Mesenchymal stem cell (in vitro differentiated cells and primary cell): ENCODE results near the gene MS4A14.
"Not testable (repeated sequence)": the region's sequence is repeated elsewhere in the genome, so short reads cannot be mapped to it uniquely, and the experiment has no call there.

Source experiments
- DNase-seq: peaks from one replicate; pipeline ENCODE4 v3.0.0-alpha.2; 2013
- H2AFZ ChIP-seq: one replicate; pipeline ENCODE4 v1.6.1; 2013; ENCODE audit warnings: low read depth, mild to moderate bottlenecking, control low read depth, inconsistent platforms, low read length, moderate library complexity
- H2AK5ac ChIP-seq: 2 replicates; pipeline ENCODE4 v1.6.1; 2013; ENCODE audit warnings: low read length, moderate library complexity, mild to moderate bottlenecking, inconsistent platforms; ENCODE audit not compliant: severe bottlenecking
- H2BK120ac ChIP-seq: one replicate; pipeline ENCODE4 v1.6.1; 2013; ENCODE audit warnings: low read depth, mild to moderate bottlenecking, inconsistent platforms, low read length, moderate library complexity
- H2BK12ac ChIP-seq, 2 experiments: one replicate each; pipeline ENCODE4 v1.6.1; 2013; ENCODE audit warnings: inconsistent platforms in 2 of 2, low read length in 2 of 2, mild to moderate bottlenecking in 2 of 2, moderate library complexity in 2 of 2, control low read depth in 1 of 2
- H2BK15ac ChIP-seq: one replicate; pipeline ENCODE4 v1.6.1; 2013; ENCODE audit warnings: mild to moderate bottlenecking, low read depth, inconsistent platforms; ENCODE audit not compliant: poor library complexity, severe bottlenecking
- H2BK5ac ChIP-seq: 2 replicates; pipeline ENCODE4 v1.6.1; 2013; ENCODE audit warnings: low read depth, mild to moderate bottlenecking, low read length, control low read depth, inconsistent platforms; ENCODE audit not compliant: poor library complexity, severe bottlenecking
- H3K14ac ChIP-seq, 2 experiments: one replicate each; pipeline ENCODE4 v1.6.1; 2013; ENCODE audit warnings: inconsistent platforms in 2 of 2, low read length in 2 of 2, control low read depth in 1 of 2, mild to moderate bottlenecking in 1 of 2, moderate library complexity in 1 of 2
- H3K18ac ChIP-seq, 2 experiments: one replicate each; pipeline ENCODE4 v1.6.1; 2013; ENCODE audit warnings: inconsistent platforms in 2 of 2, low read length in 2 of 2, control low read depth in 1 of 2, low read depth in 1 of 2, mild to moderate bottlenecking in 1 of 2
- H3K23ac ChIP-seq, 2 experiments: one replicate each; pipeline ENCODE4 v1.6.1; 2013; ENCODE audit warnings: inconsistent platforms in 2 of 2, low read length in 2 of 2, mild to moderate bottlenecking in 2 of 2, moderate library complexity in 2 of 2, control low read depth in 1 of 2
- H3K27ac ChIP-seq: 2 replicates; pipeline ENCODE4 v1.5.1; 2013; ENCODE audit warnings: mild to moderate bottlenecking, moderate library complexity, low read length, control low read depth, inconsistent platforms; ENCODE audit not compliant: poor library complexity, severe bottlenecking
- H3K27me3 ChIP-seq, 2 experiments: 2 replicates each; pipeline versions ENCODE4 v1.6.1 to v1.7.0; 2013; ENCODE audit warnings: low read length in 2 of 2, mild to moderate bottlenecking in 2 of 2, moderate library complexity in 2 of 2, control low read depth in 1 of 2, inconsistent platforms in 1 of 2; ENCODE audit not compliant: control insufficient read depth in 1 of 2, insufficient read depth in 1 of 2
- H3K36me3 ChIP-seq, 2 experiments: 2 replicates each; pipeline versions ENCODE4 v1.6.1 to v1.7.0; 2013; ENCODE audit warnings: low read length in 2 of 2, control low read depth in 1 of 2, inconsistent platforms in 1 of 2, low read depth in 1 of 2, mild to moderate bottlenecking in 1 of 2; ENCODE audit not compliant: insufficient read depth in 2 of 2, control insufficient read depth in 1 of 2
- H3K4ac ChIP-seq, 2 experiments: one replicate each; pipeline ENCODE4 v1.6.1; 2013; ENCODE audit warnings: inconsistent platforms in 2 of 2, low read length in 2 of 2, mild to moderate bottlenecking in 2 of 2, moderate library complexity in 2 of 2, control low read depth in 1 of 2, low read depth in 1 of 2
- H3K4me1 ChIP-seq: 2 replicates; pipeline ENCODE4 v1.6.1; 2013; ENCODE audit warnings: low read depth, low read length, control low read depth; ENCODE audit not compliant: control insufficient read depth, insufficient read depth
- H3K4me2 ChIP-seq: 2 replicates; pipeline ENCODE4 v1.6.1; 2013; ENCODE audit warnings: low read length, mild to moderate bottlenecking, inconsistent platforms; ENCODE audit not compliant: poor library complexity, severe bottlenecking
- H3K4me3 ChIP-seq, 2 experiments: 2 replicates each; pipeline versions ENCODE4 v1.5.1 to v1.7.0; 2013; ENCODE audit warnings: low read length in 2 of 2, mild to moderate bottlenecking in 2 of 2, control low read depth in 1 of 2, low read depth in 1 of 2; ENCODE audit not compliant: insufficient read depth in 1 of 2
- H3K79me1 ChIP-seq: replicated peaks from 2 replicates; pipeline ENCODE4 v1.6.1; 2013; ENCODE audit warnings: mild to moderate bottlenecking, control low read depth, low read length, inconsistent platforms; ENCODE audit not compliant: poor library complexity, severe bottlenecking
- H3K9ac ChIP-seq: 2 replicates; pipeline ENCODE4 v1.7.0; 2013; ENCODE audit warnings: mild to moderate bottlenecking, low read length, moderate library complexity
- H3K9me3 ChIP-seq: 2 replicates; pipeline ENCODE4 v1.7.0; 2013; ENCODE audit warnings: mild to moderate bottlenecking, low read length; ENCODE audit not compliant: control insufficient read depth
- H4K8ac ChIP-seq: one replicate; pipeline ENCODE4 v1.6.1; 2013; ENCODE audit warnings: inconsistent platforms, mild to moderate bottlenecking, low read length, moderate library complexity
- H4K91ac ChIP-seq: one replicate; pipeline ENCODE4 v1.6.1; 2013; ENCODE audit warnings: mild to moderate bottlenecking, low read length, inconsistent platforms
- WGBS: methylation state at CpG from one replicate; pipeline ENCODE4 v1.1.7; 2013; ENCODE audit warnings: mixed read lengths; 5-methylcytosine and 5-hydroxymethylcytosine counted together

The MS4A14 gene

DNA sequence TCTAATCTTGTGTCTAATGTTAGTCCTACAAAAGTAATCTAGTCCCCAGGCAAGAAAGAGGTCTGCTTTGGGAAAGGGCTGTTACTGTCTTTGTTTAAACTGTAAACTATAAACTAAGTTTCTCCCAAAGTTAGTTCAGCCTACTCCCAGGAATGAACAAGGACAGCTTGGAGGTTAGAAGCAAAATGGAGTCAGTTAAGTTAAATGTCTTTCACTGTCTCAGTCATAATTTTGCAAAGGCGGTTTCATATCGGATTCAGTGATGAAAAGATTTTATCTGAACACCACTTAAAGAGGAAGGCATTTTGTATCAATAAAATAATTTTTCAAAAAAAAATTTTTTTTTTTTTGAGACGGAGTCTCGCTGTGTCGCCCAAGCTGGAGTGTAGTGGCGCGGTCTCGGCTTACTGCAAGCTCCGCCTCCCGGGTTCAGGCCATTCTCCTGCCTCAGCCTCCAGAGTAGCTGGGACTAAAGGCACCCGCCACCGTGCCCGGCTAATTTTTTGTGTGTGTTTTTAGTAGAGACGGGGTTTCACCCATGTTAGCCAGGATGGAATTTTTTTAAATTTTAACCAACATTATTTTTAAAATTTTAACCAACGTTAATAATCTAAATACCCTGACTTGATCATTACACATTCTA lies 29.9 kb upstream of the MS4A14 start:
- H3K4me2 ChIP-seq, H2AK5ac ChIP-seq, H3K4ac ChIP-seq, H3K27ac ChIP-seq, H3K18ac ChIP-seq, H3K9me3 ChIP-seq, H2BK12ac ChIP-seq, H4K91ac ChIP-seq, H2AFZ ChIP-seq, DNase-seq, H3K79me1 ChIP-seq, H3K4me3 ChIP-seq, H3K14ac ChIP-seq, H3K9ac ChIP-seq, H2BK120ac ChIP-seq, H3K23ac ChIP-seq, H3K4me1 ChIP-seq, H2BK15ac ChIP-seq, H4K8ac ChIP-seq, H3K27me3 ChIP-seq, H3K36me3 ChIP-seq, H2BK5ac ChIP-seq: not testable (repeated sequence)
- WGBS: 100% methylated on average over 6 of the region's 15 CpGs

DNA sequence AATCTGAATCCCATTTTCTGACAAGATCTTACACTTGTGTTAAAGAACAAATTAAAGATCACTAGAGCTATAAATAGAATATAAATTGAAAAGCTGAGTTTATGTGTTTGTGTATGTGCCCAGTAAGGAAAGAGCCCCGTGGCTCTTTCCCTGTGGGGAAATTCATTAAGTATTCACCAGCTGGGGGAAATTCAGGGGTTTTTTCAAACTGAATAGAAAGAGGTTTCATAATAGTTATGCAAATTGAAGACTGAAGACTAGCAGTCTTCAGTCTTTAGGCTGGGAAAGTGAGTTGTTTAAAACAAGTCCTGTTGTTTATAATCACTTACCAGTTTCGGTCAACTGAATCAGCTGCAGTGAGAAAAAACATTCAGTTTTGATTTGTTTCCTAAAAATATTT lies 29.2 kb upstream of the MS4A14 start:
- H2AK5ac ChIP-seq: no peak overlapping the region
- 64% methylated on average over 1 of the region's 2 CpGs for WGBS
- no peak overlapping the region for H3K23ac ChIP-seq
- DNase-seq: peak; percentile 44
- H3K79me1 ChIP-seq: no peaks in the 10 kb centered on the region
- H3K18ac ChIP-seq: no peak overlapping the region
- H3K9ac ChIP-seq: no peak overlapping the region
- H3K4me1 ChIP-seq: no peaks in the 10 kb centered on the region
- H2BK120ac ChIP-seq: no peak overlapping the region
- no peak overlapping the region for H2BK15ac ChIP-seq
- peaks cover 0 to 8% of the 10 kb centered on the region in 2 experiments for H3K27me3 ChIP-seq
- no peaks in the 10 kb centered on the region for H3K9me3 ChIP-seq
- no peak overlapping the region for H3K4ac ChIP-seq
- no peak overlapping the region for H2AFZ ChIP-seq
- no peak overlapping the region for H4K8ac ChIP-seq
- H2BK5ac ChIP-seq: no peak overlapping the region
- H4K91ac ChIP-seq: no peak overlapping the region
- no peak overlapping the region for H3K27ac ChIP-seq
- no peak overlapping the region for H3K4me3 ChIP-seq
- H2BK12ac ChIP-seq: no peak overlapping the region
- no peak overlapping the region for H3K4me2 ChIP-seq
- no peaks in the 10 kb centered on the region for H3K36me3 ChIP-seq
- H3K14ac ChIP-seq: no peak overlapping the region

DNA sequence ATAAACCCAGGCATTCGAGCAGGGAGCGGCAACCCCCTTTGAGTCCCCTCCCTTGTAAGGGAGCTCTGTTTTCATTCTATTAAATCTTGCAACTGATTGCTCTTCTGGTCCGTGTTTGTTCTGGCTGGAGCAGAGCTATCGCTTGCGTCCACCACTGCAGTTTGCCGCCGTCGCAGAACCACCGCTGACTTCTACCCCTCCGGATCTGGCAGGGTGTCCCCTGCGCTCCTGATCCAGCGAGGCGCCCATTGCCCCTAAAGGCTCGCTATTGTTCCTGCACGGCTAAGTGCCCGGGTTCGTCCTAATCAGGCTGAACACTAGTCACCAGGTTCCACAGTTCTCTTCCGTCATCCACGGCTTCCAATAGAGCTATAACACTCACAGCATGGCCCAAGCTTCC lies 28.4 kb upstream of the MS4A14 start:
- Histone ChIP-seq H2BK15ac (no peak overlapping the region), H2AK5ac (no peak overlapping the region)

DNA sequence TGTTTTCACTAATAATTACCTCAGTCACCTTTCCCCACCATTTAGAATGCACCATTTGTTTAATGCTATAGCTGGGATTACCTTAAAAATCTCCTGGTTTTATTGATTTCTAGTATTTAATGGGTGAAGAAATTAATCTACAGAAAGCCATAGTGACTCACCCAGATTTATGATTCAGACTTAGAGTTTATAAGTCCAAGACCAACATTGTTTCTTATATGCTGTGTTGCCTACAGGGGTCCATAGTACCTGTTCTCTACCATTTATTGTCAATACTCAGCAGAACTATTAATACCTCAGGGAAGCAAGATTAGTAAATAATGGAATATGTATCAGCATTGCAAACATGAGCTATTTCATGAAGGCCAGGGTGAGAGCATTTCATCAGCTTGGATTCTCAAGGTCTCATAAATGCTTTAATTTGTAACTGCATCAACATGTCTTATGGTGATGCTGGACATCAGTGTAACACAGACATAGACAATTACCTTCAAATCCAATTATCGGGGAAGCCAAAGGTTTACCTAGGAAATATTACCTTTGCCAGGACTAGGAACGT lies 25.9 kb upstream of the MS4A14 start:
- DNase-seq: no peak
- WGBS: 43% methylated on average over 2 of the region's 2 CpGs
- Histone ChIP-seq H4K91ac (no peak overlapping the region), H2BK5ac (no peak overlapping the region), H3K27ac (peak overlapping the region; percentile 55), H2AK5ac (no peak overlapping the region), H3K4ac (no peak overlapping the region), H3K14ac (no peak overlapping the region), H3K27me3 (no peaks in the 10 kb centered on the region), H2BK120ac (no peak overlapping the region), H2BK15ac (no peak overlapping the region), H3K18ac (no peak overlapping the region), H3K4me3 (no peak overlapping the region), H2BK12ac (no peak overlapping the region), H3K36me3 (no peaks in the 10 kb centered on the region), H3K79me1 (no peaks in the 10 kb centered on the region), H3K4me1 (no peaks in the 10 kb centered on the region), H3K4me2 (no peak overlapping the region), H3K23ac (no peak overlapping the region), H2AFZ (no peak overlapping the region), H3K9me3 (no peaks in the 10 kb centered on the region), H3K9ac (no peak overlapping the region), H4K8ac (no peak overlapping the region)

More for the DNA sequence above, 28.4 kb upstream of the MS4A14 start:
- Histone ChIP-seq H3K23ac (no peak overlapping the region), H3K9ac (no peak overlapping the region), H4K8ac (no peak overlapping the region), H3K27me3 (peaks cover 0 to 8% of the 10 kb centered on the region in 2 experiments), H2AFZ (no peak overlapping the region), H3K27ac (no peak overlapping the region), H3K36me3 (no peaks in the 10 kb centered on the region), H3K14ac (no peak overlapping the region), H3K9me3 (no peaks in the 10 kb centered on the region), H2BK12ac (no peak overlapping the region), H3K4me2 (no peak overlapping the region), H4K91ac (no peak overlapping the region), H2BK120ac (no peak overlapping the region), H3K79me1 (no peaks in the 10 kb centered on the region), H2BK5ac (no peak overlapping the region), H3K4ac (no peak overlapping the region), H3K4me3 (no peak overlapping the region), H3K18ac (no peak overlapping the region), H3K4me1 (no peaks in the 10 kb centered on the region)
- DNase-seq: no peak
- 90% methylated on average over 19 of the region's 19 CpGs for WGBS
